Measurements from ENCODE around the gene TSPAN17.

The TSPAN17 gene

GRCh38 chr5:176658817-176659511, 11.7 kb downstream of the TSPAN17 start:
- peak; percentile 66 for DNase-seq (ENCODE audit: low read depth)
- no peak for TF ChIP-seq CTCF (IDR thresholded peaks at IDR 0.05; ENCODE audit: low read depth, low read length, missing control alignments)
- no peak overlapping the region for H3K4me3 ChIP-seq (ENCODE audit: low read depth, low read length)
- in situ Hi-C loops (cut with HindIII; ENCODE audit: low sequenced_read_pairs) = no loop called here

GRCh38 chr5:176659512-176659839, 12.2 kb downstream of the TSPAN17 start:
- TF ChIP-seq CTCF (IDR thresholded peaks at IDR 0.05; ENCODE audit: low read depth, low read length, missing control alignments) = no peak
- in situ Hi-C loops (cut with HindIII; ENCODE audit: low sequenced_read_pairs) = no loop called here
- H3K4me3 ChIP-seq (ENCODE audit: low read depth, low read length) = no peak overlapping the region
- no peak for DNase-seq (ENCODE audit: low read depth)

- in situ Hi-C loops (cut with HindIII; ENCODE audit: low sequenced_read_pairs) = no loop called here
- no peak for TF ChIP-seq CTCF (IDR thresholded peaks at IDR 0.05; ENCODE audit: low read depth, low read length, missing control alignments)
Observed at GRCh38 chr5:176659860-176660461, 12.7 kb downstream of the TSPAN17 start.

GRCh38 chr5:176660530-176660859, 13.2 kb downstream of the TSPAN17 start:
- in situ Hi-C loops (cut with HindIII; ENCODE audit: low sequenced_read_pairs) = no loop called here
- no peak for DNase-seq (ENCODE audit: low read depth)
- TF ChIP-seq CTCF (IDR thresholded peaks at IDR 0.05; ENCODE audit: low read depth, low read length, missing control alignments) = no peak
- no peak overlapping the region for H3K4me3 ChIP-seq (ENCODE audit: low read depth, low read length)

More at GRCh38 chr5:176659860-176660461, 12.7 kb downstream of the TSPAN17 start:
- H3K4me3 ChIP-seq (ENCODE audit: low read depth, low read length) = no peak overlapping the region
- DNase-seq (ENCODE audit: low read depth) = no peak

- peak; percentile 42 for DNase-seq (ENCODE audit: low read depth)
- in situ Hi-C loops (cut with HindIII; ENCODE audit: low sequenced_read_pairs) = no loop called here
- TF ChIP-seq CTCF (IDR thresholded peaks at IDR 0.05; ENCODE audit: low read depth, low read length, missing control alignments) = peak; percentile 96
- no peak overlapping the region for H3K4me3 ChIP-seq (ENCODE audit: low read depth, low read length)
Observed at GRCh38 chr5:176660860-176661641, 13.8 kb downstream of the TSPAN17 start.

GRCh38 chr5:176661676-176662075, 14.4 kb downstream of the TSPAN17 start:
- TF ChIP-seq CTCF (IDR thresholded peaks at IDR 0.05; ENCODE audit: low read depth, low read length, missing control alignments) = no peak
- no peak for DNase-seq (ENCODE audit: low read depth)
- H3K4me3 ChIP-seq (ENCODE audit: low read depth, low read length) = no peak overlapping the region
- in situ Hi-C loops (cut with HindIII; ENCODE audit: low sequenced_read_pairs) = no loop called here

Measured in astrocyte of the cerebellum (primary cell).